MM.1S (cell line): ENCODE measurements around the gene GABRB3.

ENCODE experiments used
- DNase-seq: peaks from one replicate; pipeline ENCODE4 v3.0.0-alpha.2; 2015
- H2AFZ ChIP-seq: fragments of 300-600 bp; sonication (generic); 2 replicates; pipeline ENCODE4 v1.6.0; 2016; ENCODE audit warnings: antibody characterized with exemption, low read length
- H3F3A ChIP-seq: fragments of 300-600 bp; sonication (generic); 2 replicates; pipeline ENCODE4 v1.6.1; 2016; ENCODE audit warnings: mild to moderate bottlenecking, antibody characterized with exemption, low read length, moderate library complexity, mixed read lengths; ENCODE audit not compliant: insufficient read depth
- H3K27ac ChIP-seq: fragments of 300-600 bp; sonication (generic); 2 replicates; pipeline ENCODE4 v1.5.1; 2016; ENCODE audit warnings: mild to moderate bottlenecking, low read length
- H3K27me3 ChIP-seq: fragments of 300-600 bp; sonication (generic); replicated peaks from 2 replicates; pipeline ENCODE4 v1.6.0; 2016; ENCODE audit warnings: low read length; ENCODE audit not compliant: insufficient read depth
- H3K36me3 ChIP-seq: fragments of 300-600 bp; sonication (generic); replicated peaks from 2 replicates; pipeline ENCODE4 v1.6.1; 2016; ENCODE audit warnings: mild to moderate bottlenecking, low read length, mixed read lengths; ENCODE audit not compliant: insufficient read depth
- H3K4me1 ChIP-seq: fragments of 300-600 bp; sonication (generic); 2 replicates; pipeline ENCODE4 v1.6.1; 2016; ENCODE audit warnings: low read length, mixed read lengths
- H3K4me2 ChIP-seq: fragments of 300-600 bp; sonication (generic); 2 replicates; pipeline ENCODE4 v1.6.0; 2016; ENCODE audit warnings: low read depth, low read length
- H3K4me3 ChIP-seq: fragments of 300-600 bp; sonication (generic); 2 replicates; pipeline ENCODE4 v1.5.1; 2016; ENCODE audit warnings: low read length, mixed read lengths
- H3K79me2 ChIP-seq: fragments of 300-600 bp; sonication (generic); 2 replicates; pipeline ENCODE4 v1.6.1; 2016; ENCODE audit warnings: mixed run types, low read length, mixed read lengths
- H3K9ac ChIP-seq: fragments of 300-600 bp; sonication (generic); 2 replicates; pipeline ENCODE4 v1.6.1; 2016; ENCODE audit warnings: low read length, mixed read lengths
- H3K9me2 ChIP-seq: fragments of 300-600 bp; sonication (generic); replicated peaks from 2 replicates; pipeline ENCODE4 v1.6.1; 2016; ENCODE audit warnings: mild to moderate bottlenecking, low read length, mixed read lengths; ENCODE audit not compliant: insufficient read depth
- H3K9me3 ChIP-seq: fragments of 300-600 bp; sonication (generic); replicated peaks from 2 replicates; pipeline ENCODE4 v1.6.1; 2016; ENCODE audit warnings: mild to moderate bottlenecking, low read length, mixed read lengths; ENCODE audit not compliant: insufficient read depth
- H4K20me1 ChIP-seq: fragments of 300-600 bp; sonication (generic); 2 replicates; pipeline ENCODE4 v1.6.1; 2016; ENCODE audit warnings: mild to moderate bottlenecking, low read length, moderate library complexity, mixed read lengths; ENCODE audit not compliant: insufficient read depth
- CTCF ChIP-seq: fragments of 300-600 bp; sonication (generic); IDR thresholded peaks from 2 replicates; pipeline ENCODE4 v1.5.1; 2016; ENCODE audit warnings: antibody characterized with exemption, low read length, mixed read lengths
- EZH2 ChIP-seq: fragments of 300-600 bp; sonication (generic); optimal IDR thresholded peaks from 2 replicates; pipeline ENCODE3; 2017; ENCODE audit warnings: low read depth, mild to moderate bottlenecking, antibody characterized with exemption, low read length, mixed read lengths
- EZH2phosphoT487 ChIP-seq: fragments of 300-600 bp; sonication (generic); IDR thresholded peaks from 2 replicates; pipeline ENCODE4 v1.6.1; 2018; ENCODE audit warnings: antibody characterized with exemption, low read length

The GABRB3 gene

GRCh38 chr15:26736502-26737248, 36.2 kb downstream of the GABRB3 start:
- Histone ChIP-seq H3K27ac (no peak overlapping the region), H3K4me3 (no peak overlapping the region), H3K79me2 (no peaks in the 10 kb centered on the region), H3K9me3 (no peaks in the 10 kb centered on the region), H3F3A (no peaks in the 10 kb centered on the region), H4K20me1 (no peaks in the 10 kb centered on the region), H3K4me2 (no peak overlapping the region), H3K27me3 (no peaks in the 10 kb centered on the region), H3K9me2 (no peaks in the 10 kb centered on the region), H3K9ac (no peak overlapping the region), H2AFZ (no peak overlapping the region), H3K4me1 (no peaks in the 10 kb centered on the region), H3K36me3 (no peaks in the 10 kb centered on the region)
- TF ChIP-seq EZH2: no peak
- no peak for TF ChIP-seq CTCF
- no peak for TF ChIP-seq EZH2phosphoT487
- no peak for DNase-seq

- no peak for DNase-seq
- H3K4me3 ChIP-seq: no peak overlapping the region
- no peak overlapping the region for H3K27ac ChIP-seq
- no peak overlapping the region for H3K4me2 ChIP-seq
- TF ChIP-seq CTCF: no peak
- TF ChIP-seq EZH2: no peak
- TF ChIP-seq EZH2phosphoT487: no peak
- H4K20me1 ChIP-seq: no peaks in the 10 kb centered on the region
- no peaks in the 10 kb centered on the region for H3K27me3 ChIP-seq
- H3K9me2 ChIP-seq: no peaks in the 10 kb centered on the region
- no peaks in the 10 kb centered on the region for H3K4me1 ChIP-seq
- no peaks in the 10 kb centered on the region for H3K36me3 ChIP-seq
- H3K79me2 ChIP-seq: no peaks in the 10 kb centered on the region
- no peaks in the 10 kb centered on the region for H3F3A ChIP-seq
- no peak overlapping the region for H2AFZ ChIP-seq
- H3K9ac ChIP-seq: no peak overlapping the region
- no peaks in the 10 kb centered on the region for H3K9me3 ChIP-seq
These were observed 40.9 kb downstream of the GABRB3 start for GRCh38 chr15:26731965-26732364.

GRCh38 chr15:26729581-26729980, 43.3 kb downstream of the GABRB3 start:
- H2AFZ ChIP-seq: no peak overlapping the region
- no peaks in the 10 kb centered on the region for H3K27me3 ChIP-seq
- H3K9me3 ChIP-seq: no peaks in the 10 kb centered on the region
- H3K27ac ChIP-seq: no peak overlapping the region
- H3K79me2 ChIP-seq: no peaks in the 10 kb centered on the region
- no peak overlapping the region for H3K9ac ChIP-seq
- TF ChIP-seq CTCF (no peak), EZH2phosphoT487 (no peak), EZH2 (no peak)
- H3K36me3 ChIP-seq: no peaks in the 10 kb centered on the region
- no peaks in the 10 kb centered on the region for H3K9me2 ChIP-seq
- H3K4me2 ChIP-seq: no peak overlapping the region
- no peak for DNase-seq
- no peaks in the 10 kb centered on the region for H3K4me1 ChIP-seq
- H4K20me1 ChIP-seq: no peaks in the 10 kb centered on the region
- no peaks in the 10 kb centered on the region for H3F3A ChIP-seq
- H3K4me3 ChIP-seq: no peak overlapping the region
